OCI-LY1 (cell line): ENCODE data around the gene PDK3.

Experiments used
- EZH2 ChIP-seq: fragments of 200-600 bp; sonication (generic), shearing (Covaris generic); IDR thresholded peaks from 2 replicates; pipeline ENCODE4 v1.8.0; 2017; ENCODE audit warnings: borderline replicate concordance, mixed run types, mild to moderate bottlenecking, antibody characterized with exemption, low read length, moderate library complexity, mixed read lengths
- TF ChIP-seq, protein P1 (sequence below): fragments of 200-600 bp; sonication (generic), shearing (Covaris generic); IDR thresholded peaks from 2 replicates; pipeline ENCODE4 v1.5.1; 2017; ENCODE audit warnings: mild to moderate bottlenecking, antibody characterized with exemption, low read length, moderate library complexity, mixed read lengths

DNA sequence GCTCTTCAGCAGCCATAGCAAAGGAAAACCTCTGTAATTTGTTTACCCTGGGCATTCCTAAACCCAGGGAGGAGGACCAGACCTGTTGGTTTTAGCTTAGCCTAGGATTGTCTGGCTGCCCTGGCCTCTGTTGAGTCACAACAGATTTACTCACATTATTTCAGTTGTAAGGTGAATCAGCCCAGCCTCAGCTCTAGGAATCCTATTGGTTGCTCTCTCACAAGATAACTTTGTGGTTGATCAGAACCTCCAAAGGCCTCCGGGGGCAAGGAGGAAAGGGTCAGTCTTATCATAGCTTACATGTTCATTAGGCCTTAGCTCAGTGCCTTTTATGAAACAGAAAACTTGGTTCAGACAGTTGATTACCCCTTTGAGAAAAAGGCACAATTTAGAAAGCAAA, 41.0 kb downstream of the PDK3 start:
- TF ChIP-seq, protein P1, sequence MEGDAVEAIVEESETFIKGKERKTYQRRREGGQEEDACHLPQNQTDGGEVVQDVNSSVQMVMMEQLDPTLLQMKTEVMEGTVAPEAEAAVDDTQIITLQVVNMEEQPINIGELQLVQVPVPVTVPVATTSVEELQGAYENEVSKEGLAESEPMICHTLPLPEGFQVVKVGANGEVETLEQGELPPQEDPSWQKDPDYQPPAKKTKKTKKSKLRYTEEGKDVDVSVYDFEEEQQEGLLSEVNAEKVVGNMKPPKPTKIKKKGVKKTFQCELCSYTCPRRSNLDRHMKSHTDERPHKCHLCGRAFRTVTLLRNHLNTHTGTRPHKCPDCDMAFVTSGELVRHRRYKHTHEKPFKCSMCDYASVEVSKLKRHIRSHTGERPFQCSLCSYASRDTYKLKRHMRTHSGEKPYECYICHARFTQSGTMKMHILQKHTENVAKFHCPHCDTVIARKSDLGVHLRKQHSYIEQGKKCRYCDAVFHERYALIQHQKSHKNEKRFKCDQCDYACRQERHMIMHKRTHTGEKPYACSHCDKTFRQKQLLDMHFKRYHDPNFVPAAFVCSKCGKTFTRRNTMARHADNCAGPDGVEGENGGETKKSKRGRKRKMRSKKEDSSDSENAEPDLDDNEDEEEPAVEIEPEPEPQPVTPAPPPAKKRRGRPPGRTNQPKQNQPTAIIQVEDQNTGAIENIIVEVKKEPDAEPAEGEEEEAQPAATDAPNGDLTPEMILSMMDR: no peak
- no peak for TF ChIP-seq EZH2
